Esophagus squamous epithelium (tissue), 4 donors: Measurements from ENCODE around the gene SBF1.

Source experiments
- POLR2A ChIP-seq, 4 donors: fragments of 450-650 bp; IDR thresholded peaks; one replicate each; pipeline ENCODE4 v1.6.1; 2017; ENCODE audit warnings: antibody characterized with exemption in 4 of 4, mild to moderate bottlenecking in 4 of 4, moderate library complexity in 3 of 4
- TF ChIP-seq, protein P1 (sequence below), 6 experiments: fragments of 450-650 bp in 4 of 6; fragments of 200-600 bp in 2 of 6; sonication (generic) in 2 of 6; IDR thresholded peaks; one replicate each; pipeline ENCODE4 v1.5.1; 2016 to 2019; ENCODE audit warnings: antibody characterized with exemption in 6 of 6, mild to moderate bottlenecking in 4 of 6, moderate library complexity in 4 of 6

- TF ChIP-seq, protein P1, sequence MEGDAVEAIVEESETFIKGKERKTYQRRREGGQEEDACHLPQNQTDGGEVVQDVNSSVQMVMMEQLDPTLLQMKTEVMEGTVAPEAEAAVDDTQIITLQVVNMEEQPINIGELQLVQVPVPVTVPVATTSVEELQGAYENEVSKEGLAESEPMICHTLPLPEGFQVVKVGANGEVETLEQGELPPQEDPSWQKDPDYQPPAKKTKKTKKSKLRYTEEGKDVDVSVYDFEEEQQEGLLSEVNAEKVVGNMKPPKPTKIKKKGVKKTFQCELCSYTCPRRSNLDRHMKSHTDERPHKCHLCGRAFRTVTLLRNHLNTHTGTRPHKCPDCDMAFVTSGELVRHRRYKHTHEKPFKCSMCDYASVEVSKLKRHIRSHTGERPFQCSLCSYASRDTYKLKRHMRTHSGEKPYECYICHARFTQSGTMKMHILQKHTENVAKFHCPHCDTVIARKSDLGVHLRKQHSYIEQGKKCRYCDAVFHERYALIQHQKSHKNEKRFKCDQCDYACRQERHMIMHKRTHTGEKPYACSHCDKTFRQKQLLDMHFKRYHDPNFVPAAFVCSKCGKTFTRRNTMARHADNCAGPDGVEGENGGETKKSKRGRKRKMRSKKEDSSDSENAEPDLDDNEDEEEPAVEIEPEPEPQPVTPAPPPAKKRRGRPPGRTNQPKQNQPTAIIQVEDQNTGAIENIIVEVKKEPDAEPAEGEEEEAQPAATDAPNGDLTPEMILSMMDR (IDR thresholded peaks at IDR 0.05), result no peak
- no peak for TF ChIP-seq POLR2A (IDR thresholded peaks at IDR 0.05)
Observed at GRCh38 chr22:50481440-50482106, 6.7 kb upstream of the SBF1 start, which contains the start of gene ADM2.
